Neural cell (in vitro differentiated cells): ENCODE data around the gene SMARCC1. TPM values are rescaled to one million over a fixed set of nuclear protein-coding genes. Genes with fewer than 3 reads are reported as not detected.

Experiments
- H2AFZ ChIP-seq: fragments of 200-600, 300-800 bp; sonication (generic), shearing (Covaris generic); 2 replicates; pipeline ENCODE4 v1.6.0; 2014; ENCODE audit warnings: low read depth, mild to moderate bottlenecking, antibody characterized with exemption, low read length, moderate library complexity
- H3F3A ChIP-seq: fragments of 200-600 bp; shearing (Covaris generic); 2 replicates; pipeline ENCODE4 v1.6.1; 2016; ENCODE audit warnings: mild to moderate bottlenecking, moderate library complexity, mixed read lengths, antibody characterized with exemption, low read length; ENCODE audit not compliant: insufficient read depth, poor library complexity, severe bottlenecking
- H3K27ac ChIP-seq: fragments of 200-600, 300-800 bp; sonication (generic), shearing (Covaris generic); 2 replicates; pipeline ENCODE4 v1.5.1; 2014; ENCODE audit warnings: mild to moderate bottlenecking, low read length, moderate library complexity
- H3K27me3 ChIP-seq: fragments of 300-800, 200-600 bp; sonication (generic), shearing (Covaris generic); 2 replicates; pipeline ENCODE4 v1.6.0; 2014; ENCODE audit warnings: mild to moderate bottlenecking, low read depth, low read length, moderate library complexity; ENCODE audit not compliant: insufficient read depth
- H3K36me3 ChIP-seq: fragments of 300-800, 200-600 bp; sonication (generic), shearing (Covaris generic); 2 replicates; pipeline ENCODE4 v1.5.1; 2014; ENCODE audit warnings: mild to moderate bottlenecking, antibody characterized with exemption, low read length, moderate library complexity; ENCODE audit not compliant: insufficient read depth
- H3K4me2 ChIP-seq: fragments of 300-800, 200-600 bp; sonication (generic), shearing (Covaris generic); 2 replicates; pipeline ENCODE4 v1.6.0; 2014; ENCODE audit warnings: mild to moderate bottlenecking, low read length
- H3K4me3 ChIP-seq: fragments of 300-800, 200-600 bp; sonication (generic), shearing (Covaris generic); 2 replicates; pipeline ENCODE4 v1.5.1; 2014; ENCODE audit warnings: mild to moderate bottlenecking, low read length, moderate library complexity
- H3K79me2 ChIP-seq: fragments of 200-600 bp; shearing (Covaris generic); replicated peaks from 2 replicates; pipeline ENCODE4 v1.6.0; 2014; ENCODE audit warnings: mild to moderate bottlenecking, low read length, moderate library complexity; ENCODE audit not compliant: insufficient read depth
- H3K9ac ChIP-seq: fragments of 300-800, 200-600 bp; sonication (generic), shearing (Covaris generic); 2 replicates; pipeline ENCODE4 v1.6.1; 2016; ENCODE audit warnings: mild to moderate bottlenecking, low read length, mixed read lengths
- H3K9me2 ChIP-seq: fragments of 200-600 bp; shearing (Covaris generic); 2 replicates; pipeline ENCODE4 v1.6.1; 2016; ENCODE audit warnings: mild to moderate bottlenecking, low read length, mixed read lengths; ENCODE audit not compliant: insufficient read depth
- H3K9me3 ChIP-seq: fragments of 200-600, 300-800 bp; sonication (generic), shearing (Covaris generic); 2 replicates; pipeline ENCODE4 v1.6.1; 2016; ENCODE audit warnings: mild to moderate bottlenecking, mixed run types, low read length, moderate library complexity, mixed read lengths
- H4K20me1 ChIP-seq: fragments of 200-600 bp; shearing (Covaris generic); 2 replicates; pipeline ENCODE4 v1.6.1; 2016; ENCODE audit warnings: mild to moderate bottlenecking, mixed run types; ENCODE audit not compliant: insufficient read depth
- EP300 ChIP-seq: fragments of 450-650 bp; conservative IDR thresholded peaks from 2 replicates; pipeline ENCODE4 v1.6.1; 2014; ENCODE audit warnings: antibody characterized with exemption, mild to moderate bottlenecking, moderate library complexity; ENCODE audit not compliant: poor library complexity, severe bottlenecking
- EZH2 ChIP-seq: fragments of 200-600, 300-800 bp; shearing (Covaris generic), sonication (generic); IDR thresholded peaks from 2 replicates; pipeline ENCODE4 v1.6.1; 2014; ENCODE audit warnings: antibody characterized with exemption, low read length, borderline replicate concordance, mild to moderate bottlenecking; ENCODE audit not compliant: insufficient read depth, poor library complexity, severe bottlenecking
- MXI1 ChIP-seq: fragments of 450-650 bp; conservative IDR thresholded peaks from 2 replicates; pipeline ENCODE4 v1.6.1; 2014; ENCODE audit warnings: antibody characterized with exemption, mild to moderate bottlenecking; ENCODE audit not compliant: poor library complexity, severe bottlenecking
- POLR2AphosphoS5 ChIP-seq: IDR thresholded peaks from 2 replicates; pipeline ENCODE4 v1.6.1; 2012
- RAD21 ChIP-seq: fragments of 450-650 bp; conservative IDR thresholded peaks from 2 replicates; pipeline ENCODE4 v1.6.1; 2014; ENCODE audit warnings: antibody characterized with exemption, mild to moderate bottlenecking, moderate library complexity
- SMC3 ChIP-seq: fragments of 450-650 bp; conservative IDR thresholded peaks from 2 replicates; pipeline ENCODE4 v1.6.1; 2014; ENCODE audit warnings: antibody characterized with exemption, mild to moderate bottlenecking, moderate library complexity; ENCODE audit not compliant: poor library complexity
- TAF1 ChIP-seq: IDR thresholded peaks from 2 replicates; pipeline ENCODE4 v1.6.1; 2012; ENCODE audit warnings: low read depth
- polyA plus RNA-seq: library from polyadenylated mRNA; depleted of rRNA; stranded (reverse); fragments of >200 nt; gene quantifications from 2 replicates; pipeline ENCODE4 v1.2.3, GENCODE V29; 2014
- TF ChIP-seq, protein P1 (sequence below): IDR thresholded peaks from 2 replicates; pipeline ENCODE4 v1.6.1; 2012; ENCODE audit warnings: borderline replicate concordance
- TF ChIP-seq, protein P2 (sequence below): fragments of 450-650 bp; IDR thresholded peaks from 2 replicates; pipeline ENCODE4 v1.5.1; 2014; ENCODE audit warnings: antibody characterized with exemption, mild to moderate bottlenecking, moderate library complexity; ENCODE audit not compliant: poor library complexity, severe bottlenecking

Gene SMARCC1
- polyA plus RNA-seq, 1 donor from 2014 or later, result 29.4 TPM

DNA sequence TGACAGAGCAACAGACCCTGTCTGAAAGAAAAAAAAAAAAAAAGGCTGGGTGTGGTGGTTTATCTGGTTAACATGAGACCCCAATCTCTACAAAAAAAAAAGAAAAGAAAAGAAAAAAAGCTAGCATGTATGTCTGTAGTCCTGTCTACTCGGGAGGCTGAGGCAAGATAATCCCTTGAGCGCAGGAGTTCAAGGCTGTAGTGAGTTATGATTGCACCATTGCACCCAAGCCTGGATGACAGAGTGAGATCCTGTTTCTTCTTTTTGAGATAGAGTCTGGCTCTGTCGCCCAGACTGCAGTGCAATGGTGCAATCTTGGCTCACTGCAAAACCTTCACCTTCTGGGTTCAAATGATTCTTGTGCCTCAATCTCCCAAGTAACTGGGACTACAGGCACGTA, 12.9 kb upstream of the SMARCC1 start:
- Histone ChIP-seq H3K79me2 (no peaks in the 10 kb centered on the region), H2AFZ (no peak overlapping the region), H3K27me3 (no peaks in the 10 kb centered on the region), H4K20me1 (no peaks in the 10 kb centered on the region), H3K36me3 (no peaks in the 10 kb centered on the region), H3K4me3 (no peak overlapping the region), H3K9me2 (no peaks in the 10 kb centered on the region), H3K9ac (no peak overlapping the region), H3K4me2 (no peak overlapping the region), H3K27ac (no peak overlapping the region), H3K9me3 (no peaks in the 10 kb centered on the region), H3F3A (no peaks in the 10 kb centered on the region)
- TF ChIP-seq EP300 (no peak), TAF1 (no peak)

DNA sequence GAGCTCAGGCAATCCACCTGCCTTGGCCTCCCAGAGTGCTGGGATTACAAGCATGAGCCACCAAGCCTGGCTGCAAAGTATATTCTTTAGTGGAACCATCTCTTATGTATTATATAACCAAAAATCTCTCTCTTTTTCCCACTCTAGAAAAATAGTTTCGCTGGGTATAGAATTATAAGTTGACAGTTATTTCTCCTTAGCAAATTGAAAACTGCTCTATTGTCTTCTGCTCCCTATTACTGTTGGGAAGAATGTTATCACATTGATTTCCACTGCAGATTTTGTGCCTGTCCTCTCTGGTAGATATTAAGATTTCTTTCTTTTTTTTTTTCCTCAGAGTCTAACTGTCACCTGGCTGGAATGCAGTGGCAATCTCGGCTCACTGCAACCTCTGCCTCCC, 11.0 kb upstream of the SMARCC1 start:
- Histone ChIP-seq H3K36me3 (no peaks in the 10 kb centered on the region), H3K27me3 (no peaks in the 10 kb centered on the region), H3K79me2 (no peaks in the 10 kb centered on the region), H3K4me2 (no peak overlapping the region), H2AFZ (no peak overlapping the region), H4K20me1 (no peaks in the 10 kb centered on the region), H3F3A (no peaks in the 10 kb centered on the region), H3K4me3 (no peak overlapping the region), H3K27ac (no peak overlapping the region), H3K9me2 (no peaks in the 10 kb centered on the region), H3K9me3 (no peaks in the 10 kb centered on the region), H3K9ac (no peak overlapping the region)
- TF ChIP-seq POLR2AphosphoS5 (no peak), RAD21 (no peak), EZH2 (no peak), SMC3 (no peak), TAF1 (no peak), EP300 (no peak)
- TF ChIP-seq, protein P1, sequence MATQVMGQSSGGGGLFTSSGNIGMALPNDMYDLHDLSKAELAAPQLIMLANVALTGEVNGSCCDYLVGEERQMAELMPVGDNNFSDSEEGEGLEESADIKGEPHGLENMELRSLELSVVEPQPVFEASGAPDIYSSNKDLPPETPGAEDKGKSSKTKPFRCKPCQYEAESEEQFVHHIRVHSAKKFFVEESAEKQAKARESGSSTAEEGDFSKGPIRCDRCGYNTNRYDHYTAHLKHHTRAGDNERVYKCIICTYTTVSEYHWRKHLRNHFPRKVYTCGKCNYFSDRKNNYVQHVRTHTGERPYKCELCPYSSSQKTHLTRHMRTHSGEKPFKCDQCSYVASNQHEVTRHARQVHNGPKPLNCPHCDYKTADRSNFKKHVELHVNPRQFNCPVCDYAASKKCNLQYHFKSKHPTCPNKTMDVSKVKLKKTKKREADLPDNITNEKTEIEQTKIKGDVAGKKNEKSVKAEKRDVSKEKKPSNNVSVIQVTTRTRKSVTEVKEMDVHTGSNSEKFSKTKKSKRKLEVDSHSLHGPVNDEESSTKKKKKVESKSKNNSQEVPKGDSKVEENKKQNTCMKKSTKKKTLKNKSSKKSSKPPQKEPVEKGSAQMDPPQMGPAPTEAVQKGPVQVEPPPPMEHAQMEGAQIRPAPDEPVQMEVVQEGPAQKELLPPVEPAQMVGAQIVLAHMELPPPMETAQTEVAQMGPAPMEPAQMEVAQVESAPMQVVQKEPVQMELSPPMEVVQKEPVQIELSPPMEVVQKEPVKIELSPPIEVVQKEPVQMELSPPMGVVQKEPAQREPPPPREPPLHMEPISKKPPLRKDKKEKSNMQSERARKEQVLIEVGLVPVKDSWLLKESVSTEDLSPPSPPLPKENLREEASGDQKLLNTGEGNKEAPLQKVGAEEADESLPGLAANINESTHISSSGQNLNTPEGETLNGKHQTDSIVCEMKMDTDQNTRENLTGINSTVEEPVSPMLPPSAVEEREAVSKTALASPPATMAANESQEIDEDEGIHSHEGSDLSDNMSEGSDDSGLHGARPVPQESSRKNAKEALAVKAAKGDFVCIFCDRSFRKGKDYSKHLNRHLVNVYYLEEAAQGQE, result no peak

DNA sequence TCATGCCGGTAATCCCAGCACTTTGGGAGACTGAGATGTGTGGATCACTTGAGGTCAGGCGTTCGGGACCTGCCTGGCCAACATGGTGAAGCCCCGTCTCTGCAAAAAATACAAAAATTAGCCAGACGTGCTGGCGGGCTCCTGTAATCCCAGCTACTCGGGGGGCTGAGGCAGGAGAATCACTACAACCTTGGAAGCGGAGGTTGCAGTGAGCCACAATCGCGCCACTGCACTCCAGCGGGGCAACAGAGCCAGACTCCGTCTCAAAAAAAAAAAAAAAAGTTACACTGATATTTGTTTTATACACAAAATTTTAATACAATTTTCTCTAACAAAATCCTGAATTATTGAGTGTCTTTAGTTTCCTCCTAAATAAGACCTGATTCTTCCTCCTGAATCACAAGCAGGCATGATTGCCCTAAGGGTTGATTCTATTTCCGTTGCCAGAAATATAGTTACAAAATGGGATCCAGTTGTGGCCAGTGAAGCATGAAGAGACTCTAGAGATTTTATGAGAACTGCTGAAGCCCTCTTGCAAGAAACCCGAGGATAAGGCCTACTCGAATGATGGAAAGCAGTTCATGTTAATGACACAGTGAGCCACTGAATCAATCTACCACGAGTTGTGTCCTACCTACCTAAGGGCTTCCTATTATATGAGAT, 9.6 kb upstream of the SMARCC1 start:
- H3K27me3 ChIP-seq, result no peaks in the 10 kb centered on the region
- no peaks in the 10 kb centered on the region for H3K9me3 ChIP-seq
- no peaks in the 10 kb centered on the region for H3K36me3 ChIP-seq
- no peak overlapping the region for H3K27ac ChIP-seq
- no peaks in the 10 kb centered on the region for H4K20me1 ChIP-seq
- no peaks in the 10 kb centered on the region for H3F3A ChIP-seq
- no peak overlapping the region for H2AFZ ChIP-seq
- H3K79me2 ChIP-seq, result no peaks in the 10 kb centered on the region
- H3K4me2 ChIP-seq, result no peak overlapping the region
- no peak overlapping the region for H3K9ac ChIP-seq
- no peaks in the 10 kb centered on the region for H3K9me2 ChIP-seq
- no peak for TF ChIP-seq RAD21
- no peak for TF ChIP-seq EZH2
- no peak for TF ChIP-seq MXI1
- TF ChIP-seq, protein P2, sequence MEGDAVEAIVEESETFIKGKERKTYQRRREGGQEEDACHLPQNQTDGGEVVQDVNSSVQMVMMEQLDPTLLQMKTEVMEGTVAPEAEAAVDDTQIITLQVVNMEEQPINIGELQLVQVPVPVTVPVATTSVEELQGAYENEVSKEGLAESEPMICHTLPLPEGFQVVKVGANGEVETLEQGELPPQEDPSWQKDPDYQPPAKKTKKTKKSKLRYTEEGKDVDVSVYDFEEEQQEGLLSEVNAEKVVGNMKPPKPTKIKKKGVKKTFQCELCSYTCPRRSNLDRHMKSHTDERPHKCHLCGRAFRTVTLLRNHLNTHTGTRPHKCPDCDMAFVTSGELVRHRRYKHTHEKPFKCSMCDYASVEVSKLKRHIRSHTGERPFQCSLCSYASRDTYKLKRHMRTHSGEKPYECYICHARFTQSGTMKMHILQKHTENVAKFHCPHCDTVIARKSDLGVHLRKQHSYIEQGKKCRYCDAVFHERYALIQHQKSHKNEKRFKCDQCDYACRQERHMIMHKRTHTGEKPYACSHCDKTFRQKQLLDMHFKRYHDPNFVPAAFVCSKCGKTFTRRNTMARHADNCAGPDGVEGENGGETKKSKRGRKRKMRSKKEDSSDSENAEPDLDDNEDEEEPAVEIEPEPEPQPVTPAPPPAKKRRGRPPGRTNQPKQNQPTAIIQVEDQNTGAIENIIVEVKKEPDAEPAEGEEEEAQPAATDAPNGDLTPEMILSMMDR, result no peak
- TF ChIP-seq, protein P1, result no peak
- no peak for TF ChIP-seq TAF1
- TF ChIP-seq EP300, result no peak
- TF ChIP-seq SMC3, result no peak
- no peak for TF ChIP-seq POLR2AphosphoS5
- H3K4me3 ChIP-seq, result no peak overlapping the region
